ENCODE measurements around the gene RPP25L. TPM values are rescaled to one million over a fixed set of nuclear protein-coding genes. Genes with fewer than 3 reads are reported as not detected.
A peak's percentile ranks its signal among the peaks of the same experiment; 100 is the strongest.

The RPP25L gene
- polyA plus RNA-seq, 3 donors: 20.1 to 42.3 (median 39.4) TPM

DNA sequence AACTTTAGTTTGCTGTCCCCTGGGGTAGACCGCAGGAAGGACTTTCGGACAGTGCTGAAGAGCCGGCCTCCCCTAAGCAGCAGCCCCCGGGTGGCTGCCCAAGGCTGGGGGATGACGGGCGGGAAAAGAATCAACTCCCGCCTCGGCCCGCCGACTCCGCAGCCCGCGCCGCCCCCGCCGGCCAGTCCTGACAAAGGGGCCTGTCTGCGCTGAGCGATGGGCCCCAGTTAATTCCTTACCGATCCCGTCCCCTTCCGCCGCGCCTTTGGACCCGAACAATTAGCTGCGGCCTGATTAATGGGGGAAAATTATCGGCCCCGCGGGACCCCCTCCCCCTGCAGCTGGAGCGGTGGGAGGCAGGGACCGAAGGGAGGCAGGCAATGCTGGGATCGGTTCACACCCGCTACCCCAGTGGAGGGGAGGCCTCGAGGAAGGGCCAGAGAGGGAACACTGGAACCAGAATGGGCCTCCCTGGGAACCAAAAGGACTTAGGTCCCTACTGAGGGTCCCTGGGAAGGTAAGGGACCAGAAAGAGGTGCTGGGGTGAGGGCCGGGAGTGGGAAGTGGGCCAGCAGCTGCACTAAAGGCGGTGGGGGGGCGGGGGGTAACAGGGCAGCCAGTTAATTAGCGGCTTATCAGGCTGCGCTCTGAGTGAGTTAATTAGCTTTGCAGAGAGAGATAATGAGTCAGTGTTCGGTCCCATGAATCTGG is 12.7 kb upstream of the RPP25L start:
- Histone ChIP-seq H3K27me3 (ENCODE audit: control insufficient read depth in 2 of 2, insufficient read depth in 2 of 2, low read length in 2 of 2) (peaks cover 71 to 79% of the 10 kb centered on the region in 2 donors), H3K36me3 (replicated peaks in 1 of 2; ENCODE audit: control insufficient read depth in 1 of 2, insufficient read depth in 2 of 2, low read length in 2 of 2) (no peaks in the 10 kb centered on the region), H3K4me1 (ENCODE audit: control insufficient read depth in 1 of 2, insufficient read depth in 2 of 2, low read length in 2 of 2) (peaks cover 9 to 24% of the 10 kb centered on the region in 2 donors), H3K9me3 (replicated peaks in 1 of 2; ENCODE audit: control insufficient read depth in 1 of 2, insufficient read depth in 1 of 2, low read length in 2 of 2) (peaks cover 0 to 48% of the 10 kb centered on the region in 2 donors), H3K4me3 (replicated peaks in 1 of 3; ENCODE audit: low read depth in 2 of 3, low read length in 3 of 3) (no peak overlapping the region), H3K79me2 (ENCODE audit: insufficient read depth, low read length) (peaks cover 5% of the 10 kb centered on the region), H4K20me1 (ENCODE audit: insufficient read depth, low read length) (no peaks in the 10 kb centered on the region), H2AFZ (ENCODE audit: insufficient read depth, low read depth, low read length, poor library complexity, severe bottlenecking) (no peak overlapping the region), H3K9ac (ENCODE audit: insufficient read depth, low read length, poor library complexity, severe bottlenecking) (no peak overlapping the region), H3K4me2 (replicated peaks; ENCODE audit: extremely low read depth, low read length, poor library complexity, severe bottlenecking) (no peak overlapping the region), H3K27ac (ENCODE audit: low read depth in 1 of 2, low read length in 2 of 2) (no peak overlapping the region)
- intact Hi-C loops (cut with micrococcal nuclease): no loop called here
- DNase-seq: no peak
- H3K27ac Mint-ChIP-seq: no peak overlapping the region
- 17% methylated on average over 25 of the region's 39 CpGs for WGBS (ENCODE audit: insufficient coverage)
- peaks cover 5 to 14% of the 10 kb centered on the region in 2 donors for H3K36me3 Mint-ChIP-seq
- peaks cover 28% of the 10 kb centered on the region for H3K4me1 Mint-ChIP-seq
- H3K9me3 Mint-ChIP-seq: peaks cover 3 to 41% (median 22%) of the 10 kb centered on the region in 7 donors
- TF ChIP-seq CTCF (IDR thresholded peaks at IDR 0.05): no peak
- peak overlapping the region in 1 of 2 donors; percentile 75 for H3K4me3 Mint-ChIP-seq
- peaks cover 83 to 85% (median 84%) of the 10 kb centered on the region in 3 donors for H3K27me3 Mint-ChIP-seq (ENCODE audit: low read depth in 3 of 3)

GRCh38 chr9:34623374-34624235 is 11.7 kb upstream of the RPP25L start:
- H3K27ac Mint-ChIP-seq: no peak overlapping the region
- Histone ChIP-seq H3K9me3 (replicated peaks in 1 of 2; ENCODE audit: control insufficient read depth in 1 of 2, insufficient read depth in 1 of 2, low read length in 2 of 2) (peaks cover 0 to 42% of the 10 kb centered on the region in 2 donors), H3K79me2 (ENCODE audit: insufficient read depth, low read length) (peaks cover 10% of the 10 kb centered on the region), H3K27me3 (ENCODE audit: control insufficient read depth in 2 of 2, insufficient read depth in 2 of 2, low read length in 2 of 2) (peaks cover 65 to 72% of the 10 kb centered on the region in 2 donors), H3K36me3 (replicated peaks in 1 of 2; ENCODE audit: control insufficient read depth in 1 of 2, insufficient read depth in 2 of 2, low read length in 2 of 2) (peaks cover 0 to 2% of the 10 kb centered on the region in 2 donors), H2AFZ (ENCODE audit: insufficient read depth, low read depth, low read length, poor library complexity, severe bottlenecking) (no peak overlapping the region), H3K4me1 (ENCODE audit: control insufficient read depth in 1 of 2, insufficient read depth in 2 of 2, low read length in 2 of 2) (peaks cover 14 to 23% of the 10 kb centered on the region in 2 donors), H3K27ac (ENCODE audit: low read depth in 1 of 2, low read length in 2 of 2) (no peak overlapping the region), H3K4me2 (replicated peaks; ENCODE audit: extremely low read depth, low read length, poor library complexity, severe bottlenecking) (no peak overlapping the region), H3K9ac (ENCODE audit: insufficient read depth, low read length, poor library complexity, severe bottlenecking) (no peak overlapping the region), H4K20me1 (ENCODE audit: insufficient read depth, low read length) (no peaks in the 10 kb centered on the region), H3K4me3 (replicated peaks in 1 of 3; ENCODE audit: low read depth in 2 of 3, low read length in 3 of 3) (no peak overlapping the region)
- WGBS (ENCODE audit: insufficient coverage): 5% methylated on average over 49 of the region's 63 CpGs
- no peak for TF ChIP-seq CTCF (IDR thresholded peaks at IDR 0.05)
- peak overlapping the region; percentile 24 to 89 for H3K4me3 Mint-ChIP-seq
- H3K36me3 Mint-ChIP-seq: peaks cover 2 to 20% of the 10 kb centered on the region in 2 donors
- H3K27me3 Mint-ChIP-seq (ENCODE audit: low read depth in 3 of 3): peaks cover 76 to 77% (median 77%) of the 10 kb centered on the region in 3 donors
- DNase-seq: peak in 1 of 3 donors; percentile 17
- H3K4me1 Mint-ChIP-seq: peaks cover 29% of the 10 kb centered on the region
- H3K9me3 Mint-ChIP-seq: peaks cover 3 to 40% (median 20%) of the 10 kb centered on the region in 7 donors
- intact Hi-C loops (cut with micrococcal nuclease): no loop called here
